GM19193 (cell line): ENCODE results near the gene ZNF334.

ENCODE experiments used
- POLR2A ChIP-seq: IDR thresholded peaks from 4 replicates; pipeline ENCODE4 v1.6.1; 2011; ENCODE audit not compliant: insufficient read depth, insufficient read length; ENCODE audit errors: extremely low read depth

ZNF334 gene

DNA sequence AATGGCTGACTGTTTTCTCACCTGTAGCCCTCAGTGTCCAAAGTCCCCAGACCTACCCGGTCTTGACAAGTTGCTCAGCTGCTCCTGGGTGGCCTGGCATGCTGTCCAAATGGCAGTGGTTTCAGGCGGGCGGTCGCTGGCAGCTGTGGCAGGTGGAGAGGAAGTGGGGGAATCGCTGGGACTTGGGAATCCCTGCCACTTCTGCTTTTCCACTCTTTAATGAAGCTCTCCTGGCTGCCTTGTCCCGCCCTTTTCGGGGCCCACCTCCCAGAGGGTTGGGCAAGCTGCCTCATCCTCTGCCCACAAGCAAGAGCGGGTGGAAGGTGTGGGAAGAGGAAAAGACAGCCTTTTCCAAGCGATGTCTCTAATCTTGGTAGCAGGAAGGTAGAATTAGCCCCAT, 37.1 kb upstream of the ZNF334 start, which contains the start of gene OCSTAMP:
OCSTAMP (minus strand) TSS at position 194 of the 400 bp plus-strand sequence; CDS start at position 100, 94 bp downstream.
- TF ChIP-seq POLR2A: no peak

DNA sequence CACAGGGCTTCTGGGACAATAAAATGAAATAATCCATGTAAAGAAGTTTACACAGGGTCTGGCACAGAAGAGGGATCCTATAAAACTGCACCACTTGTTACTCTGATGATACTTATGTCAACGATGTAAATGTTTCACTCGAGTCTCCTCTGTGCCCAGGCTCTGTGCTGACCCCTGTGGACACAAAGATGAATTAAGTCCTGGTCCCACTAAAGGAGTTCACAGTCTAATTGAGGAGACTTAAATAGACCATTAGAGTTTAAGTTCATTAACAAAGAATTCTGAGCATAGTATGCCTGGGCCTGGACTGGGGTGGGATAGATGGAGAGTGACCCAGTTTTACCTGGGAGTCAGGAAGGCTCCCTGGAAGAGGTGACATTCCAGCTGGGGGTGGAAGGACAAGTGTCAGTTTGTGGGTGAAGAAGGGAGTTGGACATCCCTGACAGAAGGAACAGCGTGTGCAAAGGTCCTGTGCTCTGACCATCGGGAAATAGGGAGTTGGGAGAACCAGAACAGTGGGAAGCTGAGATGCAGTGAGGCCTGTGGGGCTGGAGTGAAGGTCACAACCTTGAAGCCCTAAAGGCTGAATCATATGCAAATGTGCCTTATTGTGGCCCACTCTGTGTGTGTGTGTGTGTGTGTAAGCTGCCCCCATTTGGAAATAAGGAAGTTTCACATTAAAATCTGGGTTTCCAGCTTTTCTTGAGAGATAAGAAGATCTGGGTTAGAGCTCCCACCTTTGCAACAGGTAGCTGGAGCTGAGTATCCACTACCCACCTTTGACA, 36.0 kb upstream of the ZNF334 start:
- no peak for TF ChIP-seq POLR2A

- no peak for TF ChIP-seq POLR2A
Measured at GRCh38 chr20:46548688-46549087, 35.3 kb upstream of the ZNF334 start.

DNA sequence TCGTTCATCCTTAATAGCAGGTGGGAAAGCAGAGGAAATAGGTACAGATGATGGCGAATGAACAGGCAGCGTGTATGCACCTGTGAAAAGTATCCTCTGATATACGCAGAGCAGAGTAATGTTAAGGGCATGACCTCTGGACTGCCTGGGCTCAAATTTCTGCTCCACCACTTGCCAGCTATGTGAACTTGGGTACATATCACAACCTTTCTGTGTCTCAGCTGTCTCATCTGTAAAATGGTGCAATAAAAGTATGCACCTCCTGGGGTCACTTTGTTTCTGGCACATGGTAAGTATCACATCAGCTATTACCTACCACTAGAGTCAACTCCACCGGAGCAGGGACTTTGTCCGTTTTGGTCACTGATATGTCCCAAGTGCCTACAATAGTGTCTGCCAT, 34.6 kb upstream of the ZNF334 start:
- no peak for TF ChIP-seq POLR2A

GRCh38 chr20:46546936-46547335, 33.6 kb upstream of the ZNF334 start:
- no peak for TF ChIP-seq POLR2A

- no peak for TF ChIP-seq POLR2A
Measured at GRCh38 chr20:46546298-46546697, 32.9 kb upstream of the ZNF334 start.

DNA sequence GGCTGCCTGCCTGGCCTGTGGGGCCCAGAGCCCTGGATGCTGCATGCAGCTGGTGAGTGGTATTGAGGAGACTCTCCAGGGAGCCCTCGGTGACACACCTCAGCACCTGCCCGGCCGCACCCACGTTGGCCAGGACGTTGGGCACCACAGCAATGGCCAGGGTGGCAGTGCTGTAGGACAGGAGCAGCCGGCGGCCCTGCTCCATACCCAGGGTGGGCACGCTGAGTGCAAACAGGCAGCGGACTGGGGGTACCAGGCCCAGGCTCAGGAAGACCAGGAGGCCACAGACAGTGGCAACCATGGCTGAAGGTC, 32.4 kb upstream of the ZNF334 start:
- TF ChIP-seq POLR2A: no peak

DNA sequence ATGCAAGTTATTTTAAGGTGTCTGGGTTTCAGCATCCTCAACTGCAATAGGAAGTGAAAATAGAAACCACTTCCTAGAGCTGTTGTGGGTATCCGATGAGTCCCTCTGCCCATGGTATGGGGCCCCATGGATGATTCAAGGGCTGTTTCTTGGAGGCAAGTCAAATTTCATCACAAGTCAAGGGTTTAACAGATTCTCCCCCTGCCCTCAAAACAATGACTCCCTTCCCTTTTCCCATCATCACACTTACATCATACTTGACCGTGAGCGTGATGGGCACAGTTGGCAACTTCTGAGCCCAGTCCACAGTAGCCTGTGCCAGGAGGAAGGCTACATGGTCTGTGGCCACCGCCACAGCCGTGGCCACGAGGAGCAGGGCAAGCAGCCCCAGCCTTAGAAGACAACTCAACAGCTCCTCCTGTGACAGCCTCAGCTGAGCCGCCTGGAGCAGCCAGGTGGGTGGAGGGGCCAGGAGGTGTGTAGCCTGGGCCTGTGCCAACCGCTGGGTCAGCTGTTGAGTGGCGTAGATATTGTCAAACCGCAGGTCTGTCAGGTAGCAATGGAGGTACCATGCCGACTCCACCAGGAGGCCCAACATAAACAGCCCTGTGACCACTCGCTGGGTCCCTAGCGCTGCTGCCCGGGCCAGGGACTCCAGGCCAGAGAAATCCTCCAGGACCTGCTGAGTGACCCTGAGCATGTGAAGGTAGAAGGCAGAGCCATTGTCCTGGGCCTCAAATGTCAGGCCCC, 31.9 kb upstream of the ZNF334 start:
- no peak for TF ChIP-seq POLR2A

GRCh38 chr20:46544576-46544975, 31.2 kb upstream of the ZNF334 start:
- no peak for TF ChIP-seq POLR2A

DNA sequence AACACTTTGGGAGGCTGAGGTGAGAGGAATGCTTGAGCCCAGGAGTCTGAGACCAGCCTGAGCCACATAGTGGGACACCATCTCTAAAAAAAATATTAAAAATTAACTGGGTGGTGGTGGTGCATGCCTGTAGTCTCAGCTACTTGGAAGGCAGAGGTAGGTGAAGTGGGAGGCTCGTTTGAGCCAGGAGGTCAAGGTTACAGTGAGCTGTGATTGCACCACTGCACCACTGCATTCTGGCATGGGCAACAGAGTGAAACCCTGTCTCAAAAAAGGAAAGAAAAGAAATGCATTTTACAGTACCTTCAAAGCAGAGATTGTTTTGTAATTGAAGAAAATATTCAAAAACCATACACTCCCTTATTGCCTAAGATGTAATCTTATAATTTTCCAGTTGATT, 30.6 kb upstream of the ZNF334 start:
- TF ChIP-seq POLR2A: no peak

- TF ChIP-seq POLR2A: no peak
Measured at GRCh38 chr20:46543033-46543432, 29.7 kb upstream of the ZNF334 start.

- TF ChIP-seq POLR2A: no peak
Measured at GRCh38 chr20:46541229-46541935, 28.0 kb upstream of the ZNF334 start.

DNA sequence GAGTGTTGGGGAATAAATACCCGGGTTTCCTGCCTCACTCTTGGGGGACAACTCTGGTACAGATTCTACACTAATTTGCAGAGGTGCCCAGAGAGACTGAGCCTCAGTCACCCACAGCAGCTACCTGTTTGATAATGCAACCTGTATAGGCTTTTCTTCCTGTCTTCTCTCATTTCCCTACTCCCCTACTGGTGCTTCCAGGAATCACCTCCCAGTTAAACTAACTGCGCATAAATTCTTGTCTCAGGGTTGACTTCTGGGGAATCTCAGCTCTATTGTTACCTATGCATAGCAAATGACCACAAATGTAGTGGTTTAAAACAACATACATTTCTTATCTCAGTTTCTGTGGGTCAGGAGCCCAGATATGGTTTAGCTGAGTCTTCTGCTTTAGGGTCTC, 25.8 kb upstream of the ZNF334 start:
- no peak for TF ChIP-seq POLR2A

DNA sequence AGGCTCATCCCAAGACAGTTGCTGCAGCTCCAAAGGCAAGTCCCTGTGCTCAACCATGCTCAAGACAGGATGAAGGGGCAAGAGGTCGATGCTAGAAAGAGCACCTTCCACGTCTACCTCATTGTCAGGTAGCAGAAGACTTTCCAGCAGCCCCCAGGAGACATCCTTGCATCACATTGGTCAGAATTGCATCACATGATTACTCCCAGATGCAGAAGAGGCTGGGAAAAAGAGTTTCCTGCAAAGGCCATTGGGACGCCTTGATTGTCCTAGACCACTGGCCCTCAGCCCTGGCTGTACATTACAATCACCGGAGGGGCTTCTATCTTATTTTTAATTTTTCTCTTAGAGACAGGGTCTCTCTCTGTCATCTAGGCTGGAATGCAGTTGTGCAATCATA, 17.3 kb upstream of the ZNF334 start:
- TF ChIP-seq POLR2A: no peak

- no peak for TF ChIP-seq POLR2A
Measured at GRCh38 chr20:46523696-46524328, 10.5 kb upstream of the ZNF334 start.
